HFFc6 (cell line): ENCODE data around the gene SCAMP2. TPM values are rescaled to one million over a fixed set of nuclear protein-coding genes. Genes with fewer than 3 reads are reported as not detected.

Experiments used
- DNase-seq: peaks from one replicate; pipeline ENCODE4 v3.0.0-alpha.2; 2018
- H3K27ac Mint-ChIP-seq: 2 replicates; pipeline ENCODE4 v1.8.0; 2020; ENCODE audit warnings: mild to moderate bottlenecking, mixed read lengths
- H3K27me3 Mint-ChIP-seq: 2 replicates; pipeline ENCODE4 v1.8.0; 2021; ENCODE audit warnings: mild to moderate bottlenecking, moderate library complexity, mixed read lengths; ENCODE audit not compliant: insufficient read depth
- H3K36me3 Mint-ChIP-seq: 2 replicates; pipeline ENCODE4 v1.8.0; 2021; ENCODE audit warnings: low read depth, mixed read lengths
- H3K4me1 Mint-ChIP-seq: 2 replicates; pipeline ENCODE4 v1.8.0; 2020; ENCODE audit warnings: low read depth, mixed read lengths
- H3K4me3 Mint-ChIP-seq: 2 replicates; pipeline ENCODE4 v1.8.0; 2020; ENCODE audit warnings: mild to moderate bottlenecking, moderate library complexity, mixed read lengths
- H3K9me3 Mint-ChIP-seq: 2 replicates; pipeline ENCODE4 v1.8.0; 2020; ENCODE audit warnings: mild to moderate bottlenecking, mixed read lengths
- CTCF ChIP-seq: fragments of 200-600 bp; sonication (generic); IDR thresholded peaks from 2 replicates; pipeline ENCODE4 v1.5.0; 2021; ENCODE audit warnings: antibody characterized with exemption, mild to moderate bottlenecking
- total RNA-seq, 6 experiments: library from RNA; stranded (reverse); fragmentation: NEBNext Ultra II Directional; extraction: Animal tissue kit (Norgen Biotek cat#: 25700); gene quantifications; 2 replicates in 1 of 6; 3 replicates in 5 of 6; pipeline ENCODE4 v1.2.3, GENCODE V29; 2021

Gene SCAMP2
- total RNA-seq, 6 experiments from 2014 or later = 70.1 to 86.1 (median 75.9) TPM

- peak overlapping the region; percentile 58 for H3K27ac Mint-ChIP-seq
- H3K27me3 Mint-ChIP-seq = peaks cover 6% of the 10 kb centered on the region; the same call in 1 of the 2 replicates
- no peaks in the 10 kb centered on the region for H3K36me3 Mint-ChIP-seq
- DNase-seq = no peak
- H3K9me3 Mint-ChIP-seq = no peaks in the 10 kb centered on the region
- no peak overlapping the region for H3K4me3 Mint-ChIP-seq
- peaks cover 29% of the 10 kb centered on the region for H3K4me1 Mint-ChIP-seq
- no peak for TF ChIP-seq CTCF
Measured at GRCh38 chr15:74816624-74817369, 56.4 kb downstream of the SCAMP2 start.

- Mint-ChIP-seq H3K4me1 (peaks cover 29% of the 10 kb centered on the region), H3K27ac (no peak overlapping the region), H3K27me3 (peaks cover 4% of the 10 kb centered on the region; the same call in 1 of the 2 replicates), H3K36me3 (no peaks in the 10 kb centered on the region), H3K4me3 (no peak overlapping the region), H3K9me3 (no peaks in the 10 kb centered on the region)
- TF ChIP-seq CTCF = no peak
- DNase-seq = no peak
Measured at GRCh38 chr15:74815961-74816360, 57.2 kb downstream of the SCAMP2 start.

GRCh38 chr15:74815121-74815934 lies 57.8 kb downstream of the SCAMP2 start:
- no peak for DNase-seq
- Mint-ChIP-seq H3K4me3 (no peak overlapping the region), H3K27ac (no peak overlapping the region), H3K27me3 (peaks cover 4% of the 10 kb centered on the region; the same call in 1 of the 2 replicates), H3K36me3 (no peaks in the 10 kb centered on the region), H3K4me1 (peaks cover 29% of the 10 kb centered on the region), H3K9me3 (no peaks in the 10 kb centered on the region)
- no peak for TF ChIP-seq CTCF

GRCh38 chr15:74812533-74812932 lies 60.6 kb downstream of the SCAMP2 start, which contains the start of gene LMAN1L:
Gene LMAN1L, plus strand, starts transcription at chr15:74812835. Its CDS starts 20 bp downstream, at chr15:74812855.
- Mint-ChIP-seq H3K9me3 (no peaks in the 10 kb centered on the region), H3K4me3 (no peak within 1 kb of the TSS), H3K27ac (no peak within 1 kb of the TSS), H3K4me1 (peaks cover 28% of the 10 kb centered on the region), H3K27me3 (peaks cover 3% of the 10 kb centered on the region; the same call in 1 of the 2 replicates), H3K36me3 (no peaks in the 10 kb centered on the region)
- no peak for TF ChIP-seq CTCF
- no peak for DNase-seq

GRCh38 chr15:74809956-74810355 lies 63.2 kb downstream of the SCAMP2 start:
- Mint-ChIP-seq H3K9me3 (no peaks in the 10 kb centered on the region), H3K4me3 (no peak overlapping the region), H3K4me1 (peaks cover 15% of the 10 kb centered on the region), H3K27ac (no peak overlapping the region), H3K27me3 (peaks cover 4% of the 10 kb centered on the region; the same call in 1 of the 2 replicates), H3K36me3 (no peaks in the 10 kb centered on the region)
- DNase-seq = peak; percentile 13
- no peak for TF ChIP-seq CTCF
